ENCODE measurements around the gene TBCA. TPM values are rescaled to one million over a fixed set of nuclear protein-coding genes. Genes with fewer than 3 reads are reported as not detected.

TBCA gene
- total and polyA plus RNA-seq, 9 of the 15 experiments (the other 6 are each of a cell fraction or from before 2014, with no cell fraction given), result 164 to 661 (median 334) TPM

DNA sequence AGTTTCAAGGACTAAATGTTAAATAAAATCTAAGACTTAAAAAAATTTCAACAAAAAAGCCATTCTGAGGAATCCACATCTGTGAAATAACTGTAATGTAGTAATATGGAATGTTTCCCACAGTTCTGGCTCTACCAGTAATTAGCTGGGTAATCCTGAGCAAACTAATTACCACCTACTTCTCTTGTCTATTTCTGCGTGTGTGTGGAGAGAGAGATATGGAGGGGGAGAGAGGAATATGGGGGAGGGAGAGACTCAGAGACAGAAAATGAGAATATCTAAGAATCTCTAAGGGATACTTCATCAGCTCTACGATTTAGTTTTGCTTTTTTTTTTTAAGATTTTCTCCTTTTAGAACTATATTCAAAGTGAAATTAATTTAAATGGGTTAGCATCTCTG lies 28.0 kb downstream of the TBCA start (continued):
- TF ChIP-seq, protein P1, sequence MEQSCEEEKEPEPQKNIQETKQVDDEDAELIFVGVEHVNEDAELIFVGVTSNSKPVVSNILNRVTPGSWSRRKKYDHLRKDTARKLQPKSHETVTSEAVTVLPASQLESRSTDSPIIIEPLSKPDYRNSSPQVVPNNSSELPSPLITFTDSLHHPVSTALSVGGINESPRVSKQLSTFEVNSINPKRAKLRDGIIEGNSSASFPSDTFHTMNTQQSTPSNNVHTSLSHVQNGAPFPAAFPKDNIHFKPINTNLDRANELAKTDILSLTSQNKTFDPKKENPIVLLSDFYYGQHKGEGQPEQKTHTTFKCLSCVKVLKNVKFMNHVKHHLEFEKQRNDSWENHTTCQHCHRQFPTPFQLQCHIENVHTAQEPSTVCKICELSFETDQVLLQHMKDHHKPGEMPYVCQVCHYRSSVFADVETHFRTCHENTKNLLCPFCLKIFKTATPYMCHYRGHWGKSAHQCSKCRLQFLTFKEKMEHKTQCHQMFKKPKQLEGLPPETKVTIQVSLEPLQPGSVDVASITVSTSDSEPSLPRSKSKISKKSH (CRISPR knock-in tag; IDR thresholded peaks at IDR 0.05), result no peak
- TF ChIP-seq SMAD4 (CRISPR knock-in tag; conservative IDR thresholded peaks at IDR 0.05) (0 out of 2 replicates have a peak, but pooled peaks have one; percentile 15), NCOR1 (IDR thresholded peaks at IDR 0.05) (peak; percentile 45)

DNA sequence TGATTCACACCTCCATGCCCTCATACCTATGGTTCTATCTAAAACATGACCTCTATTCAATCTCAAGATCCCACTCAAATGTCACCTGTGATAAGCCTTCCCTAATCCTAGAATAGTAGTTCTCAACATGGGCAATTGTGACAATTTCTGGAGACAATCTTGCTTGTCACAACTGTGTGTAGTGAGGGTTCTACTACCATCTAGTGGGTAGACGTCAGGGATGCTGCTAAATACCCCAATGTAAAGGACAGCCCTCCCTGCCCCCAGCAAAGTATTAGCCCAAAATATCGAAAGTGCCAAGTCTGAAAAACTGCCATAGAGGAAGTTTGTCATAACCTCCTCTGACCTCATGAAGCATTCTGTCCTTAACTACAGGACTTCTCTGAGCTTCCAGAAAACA lies 32.0 kb downstream of the TBCA start:
- Histone ChIP-seq H3K4me3 (no peak overlapping the region), H3K9ac (ENCODE audit: insufficient read depth in 1 of 2, low read depth in 2 of 2, low read length in 2 of 2) (no peak overlapping the region), H3K9me3 (replicated peaks; ENCODE audit: control insufficient read depth, insufficient read depth, low read depth, low read length) (no peaks in the 10 kb centered on the region), H3K36me3 (ENCODE audit: control insufficient read depth, insufficient read depth, low read length) (peaks cover 20% of the 10 kb centered on the region), H3K9me1 (ENCODE audit: control insufficient read depth, insufficient read depth, low read length) (no peaks in the 10 kb centered on the region), H3K4me1 (replicated peaks in 1 of 2; ENCODE audit: control insufficient read depth in 2 of 2, insufficient read depth in 2 of 2, low read length in 2 of 2) (peaks cover 3 to 7% of the 10 kb centered on the region in 2 experiments; a peak in 2 of 5 replicates), H3K27me3 (ENCODE audit: control insufficient read depth in 2 of 2, insufficient read depth in 2 of 2, low read length in 2 of 2) (no peaks in the 10 kb centered on the region), H3K4me2 (ENCODE audit: insufficient read depth, low read length) (no peak overlapping the region), H4K20me1 (replicated peaks; ENCODE audit: control insufficient read depth, insufficient read depth, low read length) (no peaks in the 10 kb centered on the region), H3K79me2 (ENCODE audit: control insufficient read depth, insufficient read depth, low read length) (peaks cover 96% of the 10 kb centered on the region), H2AFZ (ENCODE audit: low read depth, low read length) (no peak overlapping the region), H3K27ac (ENCODE audit: extremely low read depth, low read depth, low read length) (no peak overlapping the region)
- ChIA-PET CTCF (ENCODE audit: low intra/inter-chr PET ratio) (no interaction called here), POLR2A (no interaction called here)
- 41% methylated on average over 2 of the region's 2 CpGs for WGBS (ENCODE audit: insufficient coverage, low coverage, missing lambda C conversion rate)
- no peak for TF ChIP-seq CHD4 (IDR thresholded peaks at IDR 0.05; ENCODE audit: insufficient read depth, insufficient replicate concordance, low read depth, low read length, poor library complexity, severe bottlenecking)
- no peak for TF ChIP-seq ZNF253 (CRISPR knock-in tag; conservative IDR thresholded peaks at IDR 0.05)
- no peak for TF ChIP-seq JUND (IDR thresholded peaks at IDR 0.05; ENCODE audit: borderline replicate concordance, low read depth, low read length)
- no peak for TF ChIP-seq JUND (tag; IDR thresholded peaks at IDR 0.05; ENCODE audit: borderline replicate concordance, low read depth, low read length)
- no peak for TF ChIP-seq ZNF717 (CRISPR knock-in tag; IDR thresholded peaks at IDR 0.05)
- TF ChIP-seq DDX20 (tag; IDR thresholded peaks at IDR 0.05; ENCODE audit: low read depth), result no peak
- no peak for FAIRE-seq
- intact Hi-C loops (cut with micrococcal nuclease) (no loop called here), in situ Hi-C loops (cut with MboI) (no loop called here)
- ATAC-seq, result no peak
- no peak for DNase-seq (ENCODE audit: extremely low read depth in 1 of 4, low spot score in 3 of 4)
- BruUV-seq (replicated peaks), result no TSS peak
